Measurements from ENCODE around the gene LMBR1. TPM values are rescaled to one million over a fixed set of nuclear protein-coding genes. Genes with fewer than 3 reads are reported as not detected.
"Not testable (repeated sequence)": the region's sequence is repeated elsewhere in the genome, so short reads cannot be mapped to it uniquely, and the experiment has no call there.

Gene LMBR1
- polyA plus RNA-seq, 1 donor from 2014 or later = 68.9 TPM

DNA sequence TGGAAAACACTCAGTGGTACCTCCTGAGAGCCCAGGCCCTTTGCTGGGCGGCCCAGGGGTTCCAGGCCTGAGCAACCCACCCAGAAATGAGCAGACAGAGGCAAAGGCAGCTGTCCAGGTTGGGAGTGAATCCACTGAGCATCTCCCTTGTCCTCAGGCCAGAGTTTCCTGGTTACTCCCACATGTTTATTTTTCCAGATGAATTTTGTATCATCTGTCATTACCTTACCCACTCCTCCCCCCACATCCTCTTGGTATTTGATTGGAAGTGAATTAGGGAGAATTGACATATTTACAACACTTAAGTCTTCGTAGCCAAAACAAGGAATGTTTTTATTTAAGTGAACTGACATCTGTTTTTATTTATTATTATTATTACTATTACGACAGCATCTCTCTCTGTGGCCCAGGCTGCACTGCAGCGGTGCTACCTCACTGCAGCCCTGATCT lies 13.2 kb upstream of the LMBR1 start:
- no peaks in the 10 kb centered on the region for H3K79me2 ChIP-seq (replicated peaks; ENCODE audit: insufficient read depth, low read length)
- no peaks in the 10 kb centered on the region for H3K9me3 ChIP-seq (ENCODE audit: low read length)
- no peak overlapping the region for H2AFZ ChIP-seq (ENCODE audit: low read depth, low read length)
- H3K36me3 ChIP-seq (ENCODE audit: insufficient read depth, low read length) = no peaks in the 10 kb centered on the region
- no peaks in the 10 kb centered on the region for H3K27me3 ChIP-seq (ENCODE audit: insufficient read depth, low read depth, low read length)
- no peaks in the 10 kb centered on the region for H3K9me2 ChIP-seq (ENCODE audit: insufficient read depth, low read length)
- no peaks in the 10 kb centered on the region for H3F3A ChIP-seq (ENCODE audit: insufficient read depth, low read length, poor library complexity, severe bottlenecking)
- no peak overlapping the region for H3K4me3 ChIP-seq (ENCODE audit: low read length)
- no peak overlapping the region for H3K27ac ChIP-seq (ENCODE audit: low read length)
- H3K4me2 ChIP-seq (ENCODE audit: low read length) = no peak overlapping the region
- no peak overlapping the region for H3K9ac ChIP-seq (ENCODE audit: low read length)
- TF ChIP-seq EP300 (conservative IDR thresholded peaks at IDR 0.05; ENCODE audit: poor library complexity, severe bottlenecking) (no peak), MXI1 (conservative IDR thresholded peaks at IDR 0.05; ENCODE audit: poor library complexity, severe bottlenecking) (no peak), POLR2AphosphoS5 (IDR thresholded peaks at IDR 0.05) (no peak), RAD21 (conservative IDR thresholded peaks at IDR 0.05) (no peak), EZH2 (IDR thresholded peaks at IDR 0.05; ENCODE audit: borderline replicate concordance, insufficient read depth, low read length, poor library complexity, severe bottlenecking) (no peak), TAF1 (IDR thresholded peaks at IDR 0.05; ENCODE audit: low read depth) (no peak), SMC3 (conservative IDR thresholded peaks at IDR 0.05; ENCODE audit: poor library complexity) (no peak)
- TF ChIP-seq, protein P1, sequence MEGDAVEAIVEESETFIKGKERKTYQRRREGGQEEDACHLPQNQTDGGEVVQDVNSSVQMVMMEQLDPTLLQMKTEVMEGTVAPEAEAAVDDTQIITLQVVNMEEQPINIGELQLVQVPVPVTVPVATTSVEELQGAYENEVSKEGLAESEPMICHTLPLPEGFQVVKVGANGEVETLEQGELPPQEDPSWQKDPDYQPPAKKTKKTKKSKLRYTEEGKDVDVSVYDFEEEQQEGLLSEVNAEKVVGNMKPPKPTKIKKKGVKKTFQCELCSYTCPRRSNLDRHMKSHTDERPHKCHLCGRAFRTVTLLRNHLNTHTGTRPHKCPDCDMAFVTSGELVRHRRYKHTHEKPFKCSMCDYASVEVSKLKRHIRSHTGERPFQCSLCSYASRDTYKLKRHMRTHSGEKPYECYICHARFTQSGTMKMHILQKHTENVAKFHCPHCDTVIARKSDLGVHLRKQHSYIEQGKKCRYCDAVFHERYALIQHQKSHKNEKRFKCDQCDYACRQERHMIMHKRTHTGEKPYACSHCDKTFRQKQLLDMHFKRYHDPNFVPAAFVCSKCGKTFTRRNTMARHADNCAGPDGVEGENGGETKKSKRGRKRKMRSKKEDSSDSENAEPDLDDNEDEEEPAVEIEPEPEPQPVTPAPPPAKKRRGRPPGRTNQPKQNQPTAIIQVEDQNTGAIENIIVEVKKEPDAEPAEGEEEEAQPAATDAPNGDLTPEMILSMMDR (IDR thresholded peaks at IDR 0.05; ENCODE audit: poor library complexity, severe bottlenecking) = no peak
- TF ChIP-seq, protein P2, sequence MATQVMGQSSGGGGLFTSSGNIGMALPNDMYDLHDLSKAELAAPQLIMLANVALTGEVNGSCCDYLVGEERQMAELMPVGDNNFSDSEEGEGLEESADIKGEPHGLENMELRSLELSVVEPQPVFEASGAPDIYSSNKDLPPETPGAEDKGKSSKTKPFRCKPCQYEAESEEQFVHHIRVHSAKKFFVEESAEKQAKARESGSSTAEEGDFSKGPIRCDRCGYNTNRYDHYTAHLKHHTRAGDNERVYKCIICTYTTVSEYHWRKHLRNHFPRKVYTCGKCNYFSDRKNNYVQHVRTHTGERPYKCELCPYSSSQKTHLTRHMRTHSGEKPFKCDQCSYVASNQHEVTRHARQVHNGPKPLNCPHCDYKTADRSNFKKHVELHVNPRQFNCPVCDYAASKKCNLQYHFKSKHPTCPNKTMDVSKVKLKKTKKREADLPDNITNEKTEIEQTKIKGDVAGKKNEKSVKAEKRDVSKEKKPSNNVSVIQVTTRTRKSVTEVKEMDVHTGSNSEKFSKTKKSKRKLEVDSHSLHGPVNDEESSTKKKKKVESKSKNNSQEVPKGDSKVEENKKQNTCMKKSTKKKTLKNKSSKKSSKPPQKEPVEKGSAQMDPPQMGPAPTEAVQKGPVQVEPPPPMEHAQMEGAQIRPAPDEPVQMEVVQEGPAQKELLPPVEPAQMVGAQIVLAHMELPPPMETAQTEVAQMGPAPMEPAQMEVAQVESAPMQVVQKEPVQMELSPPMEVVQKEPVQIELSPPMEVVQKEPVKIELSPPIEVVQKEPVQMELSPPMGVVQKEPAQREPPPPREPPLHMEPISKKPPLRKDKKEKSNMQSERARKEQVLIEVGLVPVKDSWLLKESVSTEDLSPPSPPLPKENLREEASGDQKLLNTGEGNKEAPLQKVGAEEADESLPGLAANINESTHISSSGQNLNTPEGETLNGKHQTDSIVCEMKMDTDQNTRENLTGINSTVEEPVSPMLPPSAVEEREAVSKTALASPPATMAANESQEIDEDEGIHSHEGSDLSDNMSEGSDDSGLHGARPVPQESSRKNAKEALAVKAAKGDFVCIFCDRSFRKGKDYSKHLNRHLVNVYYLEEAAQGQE (IDR thresholded peaks at IDR 0.05; ENCODE audit: borderline replicate concordance) = no peak
- H4K20me1 ChIP-seq (ENCODE audit: insufficient read depth) = no peaks in the 10 kb centered on the region

DNA sequence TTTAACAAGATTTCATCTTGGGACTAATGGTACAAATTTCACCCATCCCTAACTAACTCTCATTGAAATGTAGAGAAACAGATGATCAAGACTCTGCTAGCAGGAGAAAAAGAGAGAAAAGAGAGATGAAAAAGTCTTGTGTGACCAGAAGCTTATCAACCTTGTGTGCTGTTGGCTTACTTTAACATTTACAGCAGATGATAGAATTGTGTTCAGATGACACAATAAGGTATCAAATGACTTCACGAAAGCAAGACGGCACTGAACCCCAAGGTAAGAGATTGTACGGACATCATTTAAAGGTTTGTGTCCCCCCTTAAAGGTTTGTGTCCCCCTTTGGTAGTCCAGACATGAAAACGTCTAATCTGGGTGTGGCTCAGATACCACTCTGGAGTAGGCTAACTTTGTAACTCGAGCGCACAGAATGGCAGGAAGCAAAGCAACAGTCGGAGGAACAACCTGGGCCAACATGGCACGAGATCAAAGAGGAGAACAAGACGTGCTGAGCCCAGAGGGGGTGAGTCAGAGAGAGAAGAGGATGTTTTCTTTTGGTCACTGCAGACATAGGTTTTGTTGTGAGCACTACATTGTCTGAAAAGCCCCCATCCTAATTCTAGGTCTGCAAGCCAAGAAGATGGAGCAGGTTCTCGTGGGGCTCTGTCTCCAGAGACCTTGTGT lies 10.4 kb upstream of the LMBR1 start:
- H3K9me3 ChIP-seq (ENCODE audit: low read length) = no peaks in the 10 kb centered on the region
- no peak overlapping the region for H3K9ac ChIP-seq (ENCODE audit: low read length)
- no peaks in the 10 kb centered on the region for H3K36me3 ChIP-seq (ENCODE audit: insufficient read depth, low read length)
- H3K4me2 ChIP-seq (ENCODE audit: low read length) = no peak overlapping the region
- H3F3A ChIP-seq (ENCODE audit: insufficient read depth, low read length, poor library complexity, severe bottlenecking) = no peaks in the 10 kb centered on the region
- TF ChIP-seq RAD21 (conservative IDR thresholded peaks at IDR 0.05) (no peak), SMC3 (conservative IDR thresholded peaks at IDR 0.05; ENCODE audit: poor library complexity) (no peak), TAF1 (IDR thresholded peaks at IDR 0.05; ENCODE audit: low read depth) (no peak), EZH2 (IDR thresholded peaks at IDR 0.05; ENCODE audit: borderline replicate concordance, insufficient read depth, low read length, poor library complexity, severe bottlenecking) (no peak), MXI1 (conservative IDR thresholded peaks at IDR 0.05; ENCODE audit: poor library complexity, severe bottlenecking) (no peak)
- H3K4me3 ChIP-seq (ENCODE audit: low read length) = no peak overlapping the region
- H3K9me2 ChIP-seq (ENCODE audit: insufficient read depth, low read length) = no peaks in the 10 kb centered on the region
- no peaks in the 10 kb centered on the region for H3K79me2 ChIP-seq (replicated peaks; ENCODE audit: insufficient read depth, low read length)
- H3K27ac ChIP-seq (ENCODE audit: low read length) = no peak overlapping the region
- H2AFZ ChIP-seq (ENCODE audit: low read depth, low read length) = no peak overlapping the region
- H4K20me1 ChIP-seq (ENCODE audit: insufficient read depth) = no peaks in the 10 kb centered on the region
- no peaks in the 10 kb centered on the region for H3K27me3 ChIP-seq (ENCODE audit: insufficient read depth, low read depth, low read length)

DNA sequence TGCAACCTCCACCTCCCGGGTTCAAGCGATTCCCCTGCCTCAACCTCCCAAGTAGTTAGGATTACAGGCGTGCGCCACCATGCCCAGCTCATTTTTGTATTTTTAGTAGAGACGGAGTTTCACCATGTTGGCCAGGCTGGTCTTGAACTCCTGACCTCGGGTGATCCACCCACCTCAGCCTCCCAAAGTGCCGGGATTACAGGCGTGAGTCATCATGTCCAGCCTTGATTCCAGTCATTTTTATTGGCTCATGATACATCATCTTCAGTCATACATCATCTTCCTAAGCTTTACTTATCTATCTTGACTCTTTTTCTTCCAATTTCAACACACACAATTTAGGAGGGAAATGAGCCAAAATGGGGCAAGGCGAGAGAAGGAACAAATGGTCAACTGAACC lies 7.1 kb upstream of the LMBR1 start:
- H3K79me2 ChIP-seq (replicated peaks; ENCODE audit: insufficient read depth, low read length); H3K9me3 ChIP-seq (ENCODE audit: low read length); H3K36me3 ChIP-seq (ENCODE audit: insufficient read depth, low read length); H3K27me3 ChIP-seq (ENCODE audit: insufficient read depth, low read depth, low read length); H3K9ac ChIP-seq (ENCODE audit: low read length); H3K4me3 ChIP-seq (ENCODE audit: low read length); H3F3A ChIP-seq (ENCODE audit: insufficient read depth, low read length, poor library complexity, severe bottlenecking); H3K9me2 ChIP-seq (ENCODE audit: insufficient read depth, low read length); H3K27ac ChIP-seq (ENCODE audit: low read length); H4K20me1 ChIP-seq (ENCODE audit: insufficient read depth); H3K4me2 ChIP-seq (ENCODE audit: low read length); H2AFZ ChIP-seq (ENCODE audit: low read depth, low read length): not testable (repeated sequence)
